Measurements from ENCODE around the gene PTGIS. TPM values are rescaled to one million over a fixed set of nuclear protein-coding genes. Genes with fewer than 3 reads are reported as not detected.

PTGIS gene
- total RNA-seq, 1 donor from 2014 or later = 12.2 TPM

- DNase-seq (ENCODE audit: low spot score) = no peak
- Mint-ChIP-seq H3K36me3 (ENCODE audit: low read depth, unreplicated experiment) (no peaks in the 10 kb centered on the region), H3K9me3 (ENCODE audit: unreplicated experiment) (no peaks in the 10 kb centered on the region), H3K4me3 (ENCODE audit: unreplicated experiment) (no peak overlapping the region), H3K4me1 (ENCODE audit: unreplicated experiment) (peaks cover 20% of the 10 kb centered on the region), H3K27me3 (ENCODE audit: unreplicated experiment) (peaks cover 11% of the 10 kb centered on the region), H3K27ac (ENCODE audit: unreplicated experiment) (no peak overlapping the region)
- TF ChIP-seq CTCF (IDR thresholded peaks at IDR 0.05; ENCODE audit: unreplicated experiment) = no peak
Measured at GRCh38 chr20:49571553-49571835, 3.6 kb upstream of the PTGIS start.

GRCh38 chr20:49570828-49571552 is 3.1 kb upstream of the PTGIS start:
- no peak for DNase-seq (ENCODE audit: low spot score)
- Mint-ChIP-seq H3K27me3 (ENCODE audit: unreplicated experiment) (peaks cover 11% of the 10 kb centered on the region), H3K9me3 (ENCODE audit: unreplicated experiment) (no peaks in the 10 kb centered on the region), H3K4me3 (ENCODE audit: unreplicated experiment) (no peak overlapping the region), H3K27ac (ENCODE audit: unreplicated experiment) (no peak overlapping the region), H3K4me1 (ENCODE audit: unreplicated experiment) (peaks cover 21% of the 10 kb centered on the region), H3K36me3 (ENCODE audit: low read depth, unreplicated experiment) (no peaks in the 10 kb centered on the region)
- no peak for TF ChIP-seq CTCF (IDR thresholded peaks at IDR 0.05; ENCODE audit: unreplicated experiment)

GRCh38 chr20:49570161-49570827 is 2.4 kb upstream of the PTGIS start:
- no peak for DNase-seq (ENCODE audit: low spot score)
- H3K9me3 Mint-ChIP-seq (ENCODE audit: unreplicated experiment) = no peaks in the 10 kb centered on the region
- H3K27ac Mint-ChIP-seq (ENCODE audit: unreplicated experiment) = no peak overlapping the region
- no peak for TF ChIP-seq CTCF (IDR thresholded peaks at IDR 0.05; ENCODE audit: unreplicated experiment)
- no peaks in the 10 kb centered on the region for H3K36me3 Mint-ChIP-seq (ENCODE audit: low read depth, unreplicated experiment)
- H3K27me3 Mint-ChIP-seq (ENCODE audit: unreplicated experiment) = peaks cover 11% of the 10 kb centered on the region
- peaks cover 21% of the 10 kb centered on the region for H3K4me1 Mint-ChIP-seq (ENCODE audit: unreplicated experiment)
- no peak overlapping the region for H3K4me3 Mint-ChIP-seq (ENCODE audit: unreplicated experiment)

- Mint-ChIP-seq H3K4me3 (ENCODE audit: unreplicated experiment) (peak overlapping the region; percentile 29), H3K36me3 (ENCODE audit: low read depth, unreplicated experiment) (no peaks in the 10 kb centered on the region), H3K4me1 (ENCODE audit: unreplicated experiment) (peaks cover 21% of the 10 kb centered on the region)
Measured at GRCh38 chr20:49569411-49570115, 1.6 kb upstream of the PTGIS start.

More at GRCh38 chr20:49569411-49570115, 1.6 kb upstream of the PTGIS start:
- H3K9me3 Mint-ChIP-seq (ENCODE audit: unreplicated experiment) = no peaks in the 10 kb centered on the region
- TF ChIP-seq CTCF (IDR thresholded peaks at IDR 0.05; ENCODE audit: unreplicated experiment) = no peak
- peaks cover 11% of the 10 kb centered on the region for H3K27me3 Mint-ChIP-seq (ENCODE audit: unreplicated experiment)
- no peak for DNase-seq (ENCODE audit: low spot score)
- peak overlapping the region; percentile 0 for H3K27ac Mint-ChIP-seq (ENCODE audit: unreplicated experiment)
